ENCODE data around the gene NCOA7.
A peak's percentile ranks its signal among the peaks of the same experiment; 100 is the strongest.

Gene NCOA7, protein sequence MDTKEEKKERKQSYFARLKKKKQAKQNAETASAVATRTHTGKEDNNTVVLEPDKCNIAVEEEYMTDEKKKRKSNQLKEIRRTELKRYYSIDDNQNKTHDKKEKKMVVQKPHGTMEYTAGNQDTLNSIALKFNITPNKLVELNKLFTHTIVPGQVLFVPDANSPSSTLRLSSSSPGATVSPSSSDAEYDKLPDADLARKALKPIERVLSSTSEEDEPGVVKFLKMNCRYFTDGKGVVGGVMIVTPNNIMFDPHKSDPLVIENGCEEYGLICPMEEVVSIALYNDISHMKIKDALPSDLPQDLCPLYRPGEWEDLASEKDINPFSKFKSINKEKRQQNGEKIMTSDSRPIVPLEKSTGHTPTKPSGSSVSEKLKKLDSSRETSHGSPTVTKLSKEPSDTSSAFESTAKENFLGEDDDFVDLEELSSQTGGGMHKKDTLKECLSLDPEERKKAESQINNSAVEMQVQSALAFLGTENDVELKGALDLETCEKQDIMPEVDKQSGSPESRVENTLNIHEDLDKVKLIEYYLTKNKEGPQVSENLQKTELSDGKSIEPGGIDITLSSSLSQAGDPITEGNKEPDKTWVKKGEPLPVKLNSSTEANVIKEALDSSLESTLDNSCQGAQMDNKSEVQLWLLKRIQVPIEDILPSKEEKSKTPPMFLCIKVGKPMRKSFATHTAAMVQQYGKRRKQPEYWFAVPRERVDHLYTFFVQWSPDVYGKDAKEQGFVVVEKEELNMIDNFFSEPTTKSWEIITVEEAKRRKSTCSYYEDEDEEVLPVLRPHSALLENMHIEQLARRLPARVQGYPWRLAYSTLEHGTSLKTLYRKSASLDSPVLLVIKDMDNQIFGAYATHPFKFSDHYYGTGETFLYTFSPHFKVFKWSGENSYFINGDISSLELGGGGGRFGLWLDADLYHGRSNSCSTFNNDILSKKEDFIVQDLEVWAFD

DNA sequence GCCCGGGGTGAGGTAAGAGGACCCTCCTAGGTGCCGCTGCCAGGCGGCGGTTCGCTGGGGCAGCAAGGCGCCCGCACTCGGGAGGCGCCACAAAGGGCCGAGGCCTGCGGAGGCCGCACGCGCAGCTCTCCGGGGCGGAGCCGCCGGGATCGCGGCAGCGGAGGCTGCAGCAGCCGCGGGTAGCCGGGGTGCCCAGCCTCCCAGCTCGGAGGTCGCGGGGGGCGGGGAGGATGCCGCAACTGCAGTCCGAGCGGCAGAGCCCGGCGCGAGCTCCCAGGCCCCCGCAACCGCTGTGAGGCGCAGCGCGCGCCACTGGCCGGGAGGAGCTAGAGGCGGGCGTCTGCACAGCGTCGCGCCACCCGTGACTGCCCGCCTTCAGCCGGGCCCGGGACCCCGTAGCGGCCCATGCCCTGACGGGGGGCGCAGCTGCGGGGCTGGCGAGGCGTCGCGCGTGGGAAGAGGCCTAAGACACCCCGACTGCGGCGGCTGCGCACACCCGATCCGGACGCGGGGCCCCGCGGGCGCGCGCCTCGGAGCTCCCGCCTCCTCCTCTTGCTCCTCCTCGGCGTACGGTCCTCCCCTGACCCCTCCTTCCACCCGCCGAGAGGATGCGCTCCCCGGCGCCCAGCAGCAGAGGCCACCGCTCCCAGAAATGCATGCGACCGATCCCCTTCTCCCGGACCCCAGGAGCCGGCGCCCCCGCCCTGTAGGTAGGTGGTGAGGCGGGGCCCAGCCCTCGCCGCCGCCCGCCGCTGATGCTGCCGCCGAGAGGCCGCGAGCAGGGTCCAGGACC lies at the start of gene NCOA7:
Gene NCOA7, plus strand, starts transcription at position 603 of the 793 bp plus-strand sequence. CDS start 24,395 bp downstream, outside the sequence.
- peak; percentile 74 for DNase-seq

DNA sequence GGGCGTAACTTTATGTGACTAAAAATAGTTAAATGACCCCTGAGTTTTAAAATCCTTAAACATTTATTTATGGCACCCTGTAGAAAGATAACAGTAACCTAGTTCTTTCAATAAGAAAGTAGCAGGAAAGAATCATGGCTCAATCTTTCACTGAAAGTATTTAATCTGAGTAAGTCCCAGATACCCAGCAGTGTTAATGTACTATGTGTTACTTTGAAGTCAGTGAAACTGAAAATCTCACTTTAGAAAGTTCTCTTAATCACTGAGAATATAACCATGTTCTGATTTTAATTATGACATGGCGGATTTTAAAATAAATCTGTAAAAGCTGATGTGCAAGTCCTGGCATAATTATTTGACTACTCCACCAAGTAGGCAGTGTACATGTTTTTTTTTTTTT lies 49.4 kb upstream of the NCOA7 start:
- DNase-seq, result no peak

DNA sequence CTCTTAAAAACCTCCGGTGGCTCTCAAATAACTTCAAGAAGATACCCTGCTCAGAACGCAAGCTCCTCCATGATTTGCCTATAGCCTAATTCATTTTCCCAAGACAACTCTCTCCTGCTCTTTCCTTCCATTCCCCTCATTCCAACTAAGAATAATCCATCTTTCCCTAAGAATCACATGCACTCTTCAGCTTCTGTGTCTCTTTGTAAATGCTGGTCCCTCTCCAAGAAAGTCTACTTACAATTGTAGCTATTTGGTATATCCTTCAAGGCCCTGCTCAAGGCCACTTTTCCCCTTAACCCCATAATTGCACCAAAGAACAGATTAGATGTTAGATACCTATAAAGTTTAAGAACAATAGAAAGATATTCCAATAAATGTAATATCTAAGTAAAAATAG lies 48.7 kb upstream of the NCOA7 start:
- no peak for DNase-seq

DNA sequence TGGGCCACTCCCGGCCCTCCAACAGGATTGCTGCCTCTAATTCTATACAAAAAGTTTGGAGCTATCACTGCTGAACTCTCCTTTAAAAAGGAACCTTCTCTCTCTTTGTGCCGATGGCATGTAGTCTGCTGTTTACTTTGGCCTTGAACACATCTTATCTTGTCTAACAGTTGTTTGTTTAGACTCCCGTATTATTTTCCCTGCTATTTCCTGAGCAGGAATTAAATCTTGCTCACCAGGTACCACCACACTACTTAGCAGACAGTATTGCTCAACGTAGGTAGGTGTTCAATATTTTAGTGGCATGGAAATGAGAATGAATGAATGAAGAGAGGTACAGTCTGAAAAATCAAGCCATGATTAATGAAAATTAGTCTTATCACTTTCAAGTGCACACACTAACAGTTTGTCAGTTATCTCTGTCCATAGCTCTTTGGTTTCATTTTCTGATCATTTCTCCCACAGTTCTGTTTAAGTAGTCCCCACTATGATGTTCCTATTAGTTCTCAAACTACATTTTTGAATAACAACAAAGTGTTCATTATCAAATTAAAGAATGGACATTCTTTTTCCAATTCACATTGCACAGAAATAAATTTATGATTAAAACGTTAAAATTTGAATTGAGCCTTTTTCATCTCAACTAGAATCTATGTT lies 48.2 kb upstream of the NCOA7 start:
- DNase-seq, result no peak

DNA sequence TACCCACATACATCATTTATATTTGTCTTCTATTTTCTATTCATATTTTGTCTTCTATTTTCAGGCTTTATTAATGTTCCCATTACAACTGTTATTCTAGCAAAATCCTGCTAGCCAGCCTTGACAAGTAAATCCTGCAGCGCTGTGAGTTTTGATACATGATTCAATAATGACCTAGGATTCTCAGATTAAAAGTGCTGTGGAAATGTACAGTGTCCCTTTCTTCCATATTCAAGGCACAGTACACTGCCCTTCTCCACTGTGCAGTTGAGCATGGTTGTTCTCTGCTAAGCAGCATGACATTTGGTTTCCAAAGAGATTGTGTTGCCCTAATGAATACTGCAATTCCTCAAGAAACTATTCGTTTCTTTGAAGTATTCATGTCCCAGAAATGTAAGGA lies 47.2 kb upstream of the NCOA7 start:
- no peak for DNase-seq

DNA sequence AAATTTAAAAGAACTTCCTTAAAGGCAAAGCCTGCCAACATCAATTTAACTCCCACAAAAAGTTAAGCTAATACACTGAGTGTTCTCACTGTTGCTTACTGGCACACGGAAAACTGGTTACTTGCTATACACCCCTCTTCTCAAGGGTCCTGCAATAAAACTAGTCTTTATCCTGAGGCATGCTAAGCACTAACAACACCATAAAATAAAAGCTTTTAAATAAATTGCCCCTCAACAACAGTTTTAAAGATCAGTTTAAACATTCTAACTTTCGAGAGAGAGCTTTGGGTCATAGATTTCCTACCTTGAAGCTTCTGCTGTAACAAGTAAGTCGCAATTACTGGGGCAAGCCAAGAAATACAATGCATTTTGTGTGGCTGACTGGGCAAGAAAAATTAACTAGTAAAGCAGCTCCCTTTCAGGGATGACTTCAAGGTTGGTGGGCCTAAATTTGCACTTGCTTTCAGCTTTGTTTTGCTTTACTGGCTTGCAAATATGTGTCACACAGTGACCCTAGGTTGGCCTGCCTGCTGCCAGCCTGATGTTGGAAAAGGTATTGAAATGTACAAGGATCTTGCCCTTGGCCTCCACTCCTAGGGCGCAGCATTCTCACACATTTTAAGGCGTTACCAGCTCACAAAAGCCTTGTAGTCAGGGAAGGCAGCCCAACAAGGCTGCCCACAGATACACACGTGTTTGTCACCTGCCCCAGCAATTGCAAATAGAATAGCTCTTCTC lies 45.3 kb upstream of the NCOA7 start:
- DNase-seq, result no peak

DNA sequence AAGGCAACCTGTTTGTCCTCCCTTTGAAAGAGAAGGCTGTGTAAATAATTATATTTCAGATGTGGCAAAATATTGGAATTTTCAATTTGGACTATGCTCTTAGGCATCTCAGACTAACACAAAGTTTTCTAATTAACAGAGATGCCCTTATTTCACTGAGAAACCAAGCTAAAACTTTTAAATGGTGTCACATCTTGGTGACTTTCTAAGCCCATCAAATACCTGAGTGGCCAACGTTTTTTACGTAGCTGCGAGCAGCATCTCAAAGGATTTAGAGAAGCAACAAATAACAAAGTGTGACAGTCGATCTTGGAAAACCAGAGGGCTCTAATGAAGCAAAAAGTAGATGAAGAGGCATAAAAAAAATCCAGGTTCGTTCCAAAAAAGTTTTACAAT lies 44.7 kb upstream of the NCOA7 start:
- DNase-seq, result no peak

DNA sequence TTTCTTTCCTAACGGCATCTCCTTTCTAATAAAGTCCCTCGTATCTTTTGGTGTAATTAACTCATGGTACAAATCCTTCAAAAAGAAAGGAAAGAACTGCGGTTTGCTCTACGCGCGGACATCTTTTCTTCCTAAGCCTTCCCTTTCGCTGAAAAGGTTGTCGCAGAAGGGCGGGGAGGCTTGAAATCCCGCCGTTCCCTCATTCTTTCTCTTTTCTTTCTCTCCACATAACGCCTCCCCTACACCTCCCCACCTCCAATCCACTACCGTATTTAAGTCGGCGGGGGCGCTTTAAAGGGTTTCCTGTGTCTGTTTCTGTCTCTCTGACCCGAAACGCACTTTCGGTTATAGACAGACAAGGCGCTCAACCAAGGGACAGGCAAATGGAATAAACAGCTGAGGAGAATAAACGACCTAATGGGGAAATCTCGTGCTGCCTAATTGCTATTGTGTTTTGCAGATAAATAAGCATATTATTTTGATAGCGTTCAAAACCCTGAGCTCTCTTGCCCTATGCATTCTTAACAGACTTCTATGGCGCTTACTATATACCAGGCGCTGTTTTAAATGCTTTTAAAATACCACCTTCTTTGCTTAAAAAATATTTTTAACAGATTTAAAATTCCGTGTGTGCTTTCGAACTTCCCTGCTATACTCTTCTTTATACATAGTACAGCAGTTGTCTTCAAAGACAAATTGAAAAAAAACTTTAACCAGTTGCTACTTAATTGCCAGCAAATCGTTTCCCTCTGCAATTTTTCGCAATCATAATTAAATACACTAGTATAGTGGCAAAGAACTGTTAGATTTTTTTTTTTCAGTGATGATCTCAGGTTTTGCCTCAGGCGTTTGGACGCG lies 43.8 kb upstream of the NCOA7 start:
- no peak for DNase-seq

DNA sequence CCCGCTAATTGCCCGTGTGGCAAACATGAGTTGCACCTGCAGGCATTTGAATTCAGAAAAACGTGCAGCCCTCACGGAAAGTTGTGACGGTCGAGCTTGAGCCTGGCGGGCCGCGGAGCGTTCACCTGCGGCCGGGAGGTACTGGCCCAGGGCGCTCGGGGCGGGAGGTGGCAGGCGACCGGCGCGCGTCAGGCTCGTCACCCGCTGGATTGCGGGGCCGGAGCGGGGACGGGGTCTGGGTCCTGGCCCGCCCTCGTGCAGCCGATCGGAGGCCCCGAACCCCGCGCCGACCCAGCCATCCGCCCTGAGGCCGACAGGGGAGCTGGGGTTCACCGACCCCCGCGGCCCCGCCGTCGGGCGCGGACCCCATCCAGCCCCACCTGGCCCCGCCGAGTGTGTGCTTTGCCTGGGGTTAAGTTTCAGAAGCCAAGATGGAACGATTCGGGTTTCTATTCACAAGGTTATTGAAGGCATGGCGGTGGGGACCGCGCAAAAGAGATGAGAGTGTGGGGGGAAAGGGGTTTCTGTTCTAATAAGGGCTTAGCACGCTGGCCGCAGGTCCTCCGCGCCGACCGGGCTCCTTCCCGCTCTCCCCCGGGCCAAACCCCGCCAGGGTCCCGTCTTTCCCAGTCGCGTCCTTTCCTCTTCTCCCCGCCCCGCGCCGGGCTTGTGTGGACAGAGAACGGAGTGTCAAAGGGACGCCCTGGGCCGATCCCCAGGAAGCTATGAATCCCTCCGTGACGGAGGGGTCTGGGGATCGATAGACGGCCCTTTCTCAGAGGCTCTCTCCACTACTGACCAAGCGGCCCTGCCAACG lies 43.0 kb upstream of the NCOA7 start:
- DNase-seq, result no peak

DNA sequence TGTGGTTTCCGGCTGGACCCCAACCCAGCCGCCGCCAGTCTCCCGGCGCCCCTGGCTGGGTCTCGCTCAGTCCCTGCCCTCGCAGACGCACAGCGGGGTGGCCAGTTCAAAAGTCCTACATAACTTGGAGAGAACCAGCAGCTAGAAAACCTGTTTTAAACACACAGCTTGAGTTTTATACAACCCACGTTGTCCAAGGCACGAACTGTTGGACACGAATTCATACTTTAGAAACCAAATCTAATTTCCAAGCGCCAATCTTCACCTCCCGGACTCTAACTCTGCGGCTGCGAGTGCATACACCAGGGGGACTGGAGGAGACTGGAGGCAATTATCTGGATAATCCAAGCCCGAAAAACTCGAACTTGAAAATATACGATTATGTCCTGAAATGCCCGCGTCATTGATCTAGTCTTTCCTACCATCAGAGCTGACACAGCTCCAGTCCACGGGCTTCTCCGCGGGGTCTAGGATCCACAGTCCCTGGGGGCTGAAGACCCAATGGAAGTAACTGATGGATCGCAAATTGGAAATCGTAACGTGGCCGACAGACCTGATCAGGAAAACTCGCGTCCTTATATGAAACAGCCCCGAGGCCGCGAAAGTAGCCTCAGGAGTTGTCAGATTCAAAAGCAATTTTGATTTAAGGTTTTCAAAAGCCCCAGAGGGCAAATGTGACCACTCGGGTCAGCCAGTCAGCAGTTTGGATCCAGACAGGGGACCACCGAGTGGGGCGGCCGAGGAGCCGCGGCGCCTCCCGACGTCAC lies 42.2 kb upstream of the NCOA7 start:
- DNase-seq, result no peak

DNA sequence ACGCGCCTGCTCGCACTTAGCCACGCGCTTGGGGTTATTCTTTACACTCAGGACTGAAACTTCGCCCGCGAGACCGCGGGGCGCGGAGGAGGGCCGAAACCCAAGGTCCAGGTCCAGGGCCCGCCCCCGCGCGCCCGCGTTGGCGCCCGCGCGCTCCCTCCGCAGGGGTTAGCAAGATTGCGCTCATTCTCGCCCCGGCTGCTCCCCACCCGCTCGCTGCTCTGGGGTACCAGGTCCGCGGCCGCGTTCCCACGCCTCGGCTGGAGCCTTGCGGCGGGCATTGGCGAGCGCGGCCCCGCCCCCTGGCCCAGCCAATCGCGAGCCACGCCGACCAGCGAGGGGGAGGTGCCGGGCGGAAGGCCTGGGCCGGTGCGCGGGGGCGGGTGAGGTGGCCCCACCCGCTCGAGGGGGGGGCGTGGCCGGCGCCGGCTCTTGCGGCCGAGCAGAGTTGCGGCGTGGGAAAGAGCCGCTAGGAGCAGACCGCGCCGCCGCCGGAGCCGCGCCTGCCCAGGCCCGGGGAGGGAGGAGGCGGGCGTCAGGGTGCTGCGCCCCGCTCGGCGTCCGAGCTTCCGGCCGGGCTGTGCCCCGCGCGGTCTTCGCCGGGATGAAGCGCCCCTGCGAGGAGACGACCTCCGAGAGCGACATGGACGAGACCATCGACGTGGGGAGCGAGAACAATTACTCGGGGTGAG lies 41.4 kb upstream of the NCOA7 start, which contains the start of gene HEY2:
Gene HEY2, plus strand, starts transcription at position 460 of the 692 bp plus-strand sequence. Its CDS starts 145 bp downstream, at position 605.
- DNase-seq, result no peak

DNA sequence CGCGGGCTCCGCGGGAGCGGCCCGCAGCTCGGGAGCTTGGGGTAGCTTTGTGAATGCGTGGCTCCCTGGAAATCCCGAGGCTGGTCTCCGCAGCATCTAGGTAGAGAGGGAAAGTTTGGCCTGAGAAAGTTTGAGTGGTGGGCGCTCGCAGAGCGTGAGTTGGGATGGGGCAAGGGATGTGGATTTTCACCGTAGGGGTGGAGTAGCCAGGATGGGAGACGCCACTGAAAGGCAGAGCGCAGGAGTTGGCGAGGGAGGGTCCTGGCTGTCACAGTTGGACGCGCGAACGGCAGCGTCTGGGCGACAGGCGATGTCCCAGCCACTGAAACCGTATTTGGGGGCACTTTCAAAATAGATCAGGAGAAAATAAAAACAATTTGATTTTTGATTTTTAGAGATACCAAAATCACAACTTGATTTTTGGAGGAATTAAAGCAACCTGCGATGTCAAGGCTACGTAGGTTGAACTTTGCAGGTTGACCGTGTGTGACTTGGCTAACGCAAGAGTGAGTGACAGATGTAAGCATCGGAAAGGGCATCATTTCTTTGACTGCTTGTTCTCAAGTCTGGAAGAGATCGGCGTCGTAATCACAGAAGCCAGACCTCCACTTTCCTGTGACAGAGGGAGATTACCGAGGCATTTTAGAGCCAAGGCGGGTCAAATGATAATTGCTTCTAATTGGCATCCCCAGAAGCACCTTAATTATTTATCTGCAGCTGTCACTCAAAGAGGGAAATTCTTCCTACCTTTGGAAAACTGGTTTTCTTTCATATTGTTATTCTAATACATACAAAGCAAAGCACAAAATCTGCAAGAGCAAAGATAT lies 40.7 kb upstream of the NCOA7 start:
- no peak for DNase-seq

DNA sequence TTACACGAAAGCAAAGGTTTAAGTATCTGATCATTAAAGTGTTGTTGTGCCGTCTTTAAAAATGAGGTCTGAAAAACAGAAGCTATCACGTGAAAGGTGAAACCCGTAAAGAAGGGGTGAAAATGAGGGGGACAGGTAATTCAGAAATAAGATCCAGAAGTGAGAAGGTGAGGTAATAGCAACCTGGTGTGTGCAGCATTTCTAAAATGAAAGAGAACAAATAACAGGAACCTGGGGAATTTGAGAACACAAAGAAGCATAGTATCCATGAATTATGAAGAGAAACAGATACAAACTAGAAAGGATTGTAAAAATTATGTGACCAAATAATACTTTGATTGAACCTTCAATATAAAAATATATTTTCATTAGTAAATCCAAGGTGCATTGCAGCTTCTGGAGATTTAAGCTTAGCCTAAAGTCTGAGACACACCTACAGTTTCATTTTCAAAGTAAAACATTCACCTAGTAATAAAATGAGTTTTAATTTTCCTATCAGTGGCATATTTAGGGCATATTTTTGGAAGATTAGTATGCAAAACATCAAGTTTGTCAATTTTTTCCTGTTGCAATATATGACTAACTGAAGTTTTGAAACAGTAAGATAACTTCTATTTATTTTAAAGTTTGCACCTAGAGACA lies 39.9 kb upstream of the NCOA7 start:
- DNase-seq, result no peak

DNA sequence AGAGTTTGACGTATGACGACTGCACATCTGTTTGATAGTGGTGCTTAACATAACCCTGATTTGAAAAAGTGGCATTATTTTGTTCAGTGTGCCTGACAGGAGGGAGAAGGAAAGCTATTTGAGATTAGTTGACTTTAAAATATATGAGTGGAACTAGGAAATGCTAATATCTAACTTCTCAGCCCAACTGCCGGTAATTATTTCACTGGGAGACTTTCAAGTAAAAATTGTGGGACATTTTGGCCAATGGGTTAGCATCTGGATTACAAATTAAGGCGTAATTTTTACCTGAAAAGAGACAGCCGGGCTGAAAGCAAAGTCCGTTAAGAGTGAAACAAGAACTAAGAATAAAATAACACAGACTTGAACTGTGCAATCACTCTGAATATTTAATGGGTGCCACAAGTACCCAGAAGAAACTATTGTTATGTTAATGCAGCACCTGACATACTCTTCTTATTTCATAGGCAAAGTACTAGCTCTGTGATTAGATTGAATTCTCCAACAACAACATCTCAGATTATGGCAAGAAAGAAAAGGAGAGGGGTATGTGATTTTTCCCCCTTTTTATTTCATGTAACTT lies 39.3 kb upstream of the NCOA7 start:
- DNase-seq, result no peak

DNA sequence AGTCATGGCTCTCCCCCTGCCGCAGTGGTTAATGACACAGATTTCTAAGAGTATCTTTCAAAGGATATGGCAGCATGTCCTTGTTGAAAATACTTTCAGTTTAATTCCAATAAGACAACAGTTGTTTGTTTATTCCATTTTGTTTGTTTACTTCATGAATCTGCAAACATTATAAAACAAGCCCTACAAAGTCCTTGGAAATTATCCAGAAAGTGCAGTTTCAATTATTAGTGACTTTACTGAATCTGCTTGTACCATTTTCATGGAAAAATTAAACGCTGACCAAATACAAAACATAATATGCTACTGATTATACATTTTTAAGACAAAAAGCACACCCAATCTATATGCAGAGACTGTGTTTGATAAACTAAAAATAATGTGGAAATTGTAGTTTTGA lies 38.0 kb upstream of the NCOA7 start:
- no peak for DNase-seq

DNA sequence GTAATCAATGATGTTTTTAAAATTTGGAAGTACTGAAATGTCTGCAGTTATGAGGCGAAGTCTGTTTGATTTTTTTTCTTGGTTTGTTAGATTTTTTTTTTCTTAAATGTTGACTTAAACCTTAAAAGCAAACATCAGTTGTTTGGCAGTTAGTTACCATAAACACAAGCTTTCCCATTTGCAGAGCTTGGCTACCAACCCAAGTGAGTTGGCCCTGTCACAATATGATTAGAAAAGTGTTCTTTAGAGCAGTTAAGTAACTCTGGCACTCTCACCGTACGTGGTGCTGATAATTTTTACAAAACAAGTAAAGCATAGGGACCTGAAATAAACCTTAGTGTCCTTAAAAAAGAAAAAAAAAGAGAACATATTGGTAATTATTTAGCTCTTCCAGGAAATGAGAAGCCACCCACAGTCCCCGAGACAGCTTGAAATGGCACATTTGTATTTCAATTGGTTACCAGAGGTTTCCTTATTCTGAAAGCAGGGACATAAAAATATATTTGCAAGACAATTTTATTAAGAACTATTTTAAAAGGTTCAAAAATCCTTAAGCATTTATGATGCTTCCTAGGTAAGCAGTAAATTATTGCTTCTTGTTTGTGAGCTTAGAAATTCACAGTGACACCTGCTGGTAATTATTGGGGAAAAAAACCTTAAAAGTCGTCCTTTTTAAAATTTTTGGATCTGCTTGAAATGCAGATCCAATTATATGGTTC lies 37.4 kb upstream of the NCOA7 start:
- DNase-seq, result no peak

All from NK-92 treated with Interleukin-12 subunit alpha and Interleukin-12 subunit beta, amount 100 ng/mL, for 24 hours (cell line).